H1 (cell line): ENCODE measurements around the gene PRKN.

Experiments
- CTBP2 ChIP-seq: IDR thresholded peaks from 2 replicates; pipeline ENCODE4 v1.7.0; 2011; ENCODE audit warnings: borderline replicate concordance, mild to moderate bottlenecking, moderate library complexity, mixed read lengths, low read length; ENCODE audit not compliant: insufficient read depth, insufficient read length
- CTCF ChIP-seq, 3 experiments: IDR thresholded peaks; 1 replicate in 2 of 3; 2 replicates in 1 of 3; pipeline versions ENCODE4 v1.5.1 to v1.6.1; 2011; ENCODE audit warnings: low read length in 3 of 3, mild to moderate bottlenecking in 3 of 3, inconsistent platforms in 2 of 3, low read depth in 1 of 3, moderate library complexity in 1 of 3; ENCODE audit not compliant: insufficient read depth in 1 of 3; ENCODE audit errors: control extremely low read depth in 1 of 3
- EP300 ChIP-seq, 2 experiments: IDR thresholded peaks; 1 replicate in 1 of 2; 2 replicates in 1 of 2; pipeline ENCODE4 v1.6.1; 2011 to 2012; ENCODE audit warnings: low read depth in 2 of 2, low read length in 2 of 2, mild to moderate bottlenecking in 2 of 2, borderline replicate concordance in 1 of 2, inconsistent platforms in 1 of 2, moderate library complexity in 1 of 2
- HDAC2 ChIP-seq, 2 experiments: fragments of 300-600 bp in 1 of 2; sonication (generic) in 1 of 2; IDR thresholded peaks; 2 replicates each; pipeline ENCODE4 v1.6.1; 2011 to 2012; ENCODE audit warnings: low read depth in 2 of 2, low read length in 2 of 2, mild to moderate bottlenecking in 2 of 2, moderate library complexity in 2 of 2, borderline replicate concordance in 1 of 2, inconsistent platforms in 1 of 2
- POLR2A ChIP-seq, 2 experiments: IDR thresholded peaks; 1 replicate in 1 of 2; 2 replicates in 1 of 2; pipeline ENCODE4 v1.6.1; 2011; ENCODE audit warnings: low read depth in 2 of 2, low read length in 2 of 2, mild to moderate bottlenecking in 2 of 2; ENCODE audit errors: control extremely low read depth in 1 of 2
- POLR2AphosphoS5 ChIP-seq: IDR thresholded peaks from 2 replicates; pipeline ENCODE4 v1.6.1; 2011; ENCODE audit warnings: low read depth, low read length
- RXRA ChIP-seq: IDR thresholded peaks from 2 replicates; pipeline ENCODE4 v1.6.1; 2011; ENCODE audit warnings: low read depth, mild to moderate bottlenecking, low read length, moderate library complexity; ENCODE audit not compliant: insufficient read depth
- SIN3A ChIP-seq, 2 experiments: IDR thresholded peaks in 1 of 2; conservative IDR thresholded peaks in 1 of 2; 2 replicates each; pipeline ENCODE4 v1.6.1; 2011 to 2012; ENCODE audit warnings: low read length in 2 of 2, improper control_type of control experiment in 1 of 2, low read depth in 1 of 2, mild to moderate bottlenecking in 1 of 2
- SIX5 ChIP-seq: IDR thresholded peaks from 2 replicates; pipeline ENCODE4 v1.6.1; 2011; ENCODE audit warnings: mild to moderate bottlenecking, low read depth, low read length
- TEAD4 ChIP-seq: IDR thresholded peaks from 2 replicates; pipeline ENCODE4 v1.6.1; 2012; ENCODE audit warnings: low read depth, low read length, inconsistent platforms, mixed read lengths
- YY1 ChIP-seq: IDR thresholded peaks from 2 replicates; pipeline ENCODE4 v1.6.1; 2011; ENCODE audit warnings: low read depth, mild to moderate bottlenecking, low read length
- TF ChIP-seq, protein P1 (sequence below): IDR thresholded peaks from 2 replicates; pipeline ENCODE4 v1.6.1; 2011; ENCODE audit warnings: low read depth, mild to moderate bottlenecking, low read length; ENCODE audit not compliant: insufficient read depth
- TF ChIP-seq, protein P2 (sequence below): IDR thresholded peaks from 2 replicates; pipeline ENCODE4 v1.6.1; 2011; ENCODE audit warnings: low read length, improper control_type of control experiment

GRCh38 chr6:161412795-161413194, 1314.8 kb downstream of the PRKN start:
- TF ChIP-seq CTCF (IDR thresholded peaks at IDR 0.05; ENCODE audit: control extremely low read depth in 1 of 3, insufficient read depth in 1 of 3, low read depth in 1 of 3, low read length in 3 of 3) (no peak), RXRA (no peak), SIN3A (conservative IDR thresholded peaks at IDR 0.05 in 1 of 2, IDR thresholded peaks at IDR 0.05 in 1 of 2; ENCODE audit: low read depth in 1 of 2, low read length in 2 of 2) (no peak), YY1 (no peak), POLR2A (IDR thresholded peaks at IDR 0.05; ENCODE audit: control extremely low read depth in 1 of 2, low read depth in 2 of 2, low read length in 2 of 2) (no peak), HDAC2 (IDR thresholded peaks at IDR 0.05; ENCODE audit: borderline replicate concordance in 1 of 2, low read depth in 2 of 2, low read length in 2 of 2) (no peak), EP300 (IDR thresholded peaks at IDR 0.05; ENCODE audit: borderline replicate concordance in 1 of 2, low read depth in 2 of 2, low read length in 2 of 2) (no peak), TEAD4 (no peak), POLR2AphosphoS5 (no peak), SIX5 (no peak), CTBP2 (no peak)
- TF ChIP-seq, protein P1, sequence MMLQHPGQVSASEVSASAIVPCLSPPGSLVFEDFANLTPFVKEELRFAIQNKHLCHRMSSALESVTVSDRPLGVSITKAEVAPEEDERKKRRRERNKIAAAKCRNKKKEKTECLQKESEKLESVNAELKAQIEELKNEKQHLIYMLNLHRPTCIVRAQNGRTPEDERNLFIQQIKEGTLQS, result no peak
- TF ChIP-seq, protein P2, sequence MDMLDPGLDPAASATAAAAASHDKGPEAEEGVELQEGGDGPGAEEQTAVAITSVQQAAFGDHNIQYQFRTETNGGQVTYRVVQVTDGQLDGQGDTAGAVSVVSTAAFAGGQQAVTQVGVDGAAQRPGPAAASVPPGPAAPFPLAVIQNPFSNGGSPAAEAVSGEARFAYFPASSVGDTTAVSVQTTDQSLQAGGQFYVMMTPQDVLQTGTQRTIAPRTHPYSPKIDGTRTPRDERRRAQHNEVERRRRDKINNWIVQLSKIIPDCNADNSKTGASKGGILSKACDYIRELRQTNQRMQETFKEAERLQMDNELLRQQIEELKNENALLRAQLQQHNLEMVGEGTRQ, result no peak
